Activated CD4-positive, alpha-beta T cell treated with anti-CD3 and anti-CD28 coated beads for 48 hours (primary cell): ENCODE measurements around the gene KCNC4.

Experiments used
- DNase-seq: peaks from one replicate; pipeline ENCODE4 v3.0.0-alpha.2; 2020

KCNC4 gene

GRCh38 chr1:110189181-110189580, 20.9 kb upstream of the KCNC4 start:
- no peak for DNase-seq

- DNase-seq: no peak
Observed at GRCh38 chr1:110190282-110190929, 19.7 kb upstream of the KCNC4 start.

GRCh38 chr1:110192541-110192940, 17.6 kb upstream of the KCNC4 start:
- no peak for DNase-seq

- DNase-seq: no peak
Observed at GRCh38 chr1:110195196-110195595, 14.9 kb upstream of the KCNC4 start.

- peak; percentile 67 for DNase-seq
Observed at GRCh38 chr1:110196917-110197765, 13.0 kb upstream of the KCNC4 start.

GRCh38 chr1:110197905-110198629, 12.0 kb upstream of the KCNC4 start:
- DNase-seq: no peak

GRCh38 chr1:110198746-110199145, 11.4 kb upstream of the KCNC4 start:
- no peak for DNase-seq

- DNase-seq: no peak
Observed at GRCh38 chr1:110200190-110200589, 9.9 kb upstream of the KCNC4 start.

GRCh38 chr1:110200666-110201065, 9.4 kb upstream of the KCNC4 start:
- no peak for DNase-seq

- no peak for DNase-seq
Observed at GRCh38 chr1:110201157-110201825, 8.8 kb upstream of the KCNC4 start.

GRCh38 chr1:110203021-110203661, 7.0 kb upstream of the KCNC4 start:
- DNase-seq: peak; percentile 81

- DNase-seq: no peak
Observed at GRCh38 chr1:110205156-110205555, 5.0 kb upstream of the KCNC4 start.

- DNase-seq: no peak
Observed at GRCh38 chr1:110205591-110206155, 4.4 kb upstream of the KCNC4 start.

GRCh38 chr1:110206261-110206920, 3.7 kb upstream of the KCNC4 start:
- DNase-seq: no peak

- peak; percentile 85 for DNase-seq
Observed at GRCh38 chr1:110207831-110208230, 2.3 kb upstream of the KCNC4 start.

- DNase-seq: no peak
Observed at GRCh38 chr1:110208916-110209645, 1.0 kb upstream of the KCNC4 start.

GRCh38 chr1:110210604-110211495, 736 bp downstream of the KCNC4 start:
- peak; percentile 71 for DNase-seq

GRCh38 chr1:110211496-110212168, 1.5 kb downstream of the KCNC4 start:
- peak; percentile 60 for DNase-seq
